Loucy (cell line): ENCODE measurements around the gene TMBIM1.

Source experiments
- H2AFZ ChIP-seq: fragments of 200-600 bp; sonication (generic); 2 replicates; pipeline ENCODE4 v1.6.0; 2016; ENCODE audit warnings: antibody characterized with exemption, mild to moderate bottlenecking, low read length, moderate library complexity
- H3F3A ChIP-seq: fragments of 200-600 bp; 2 replicates; pipeline ENCODE4 v1.6.0; 2016; ENCODE audit warnings: antibody characterized with exemption, low read depth, mild to moderate bottlenecking
- H3K27me3 ChIP-seq: fragments of 200-600 bp; sonication (generic); 2 replicates; pipeline ENCODE4 v1.6.1; 2014; ENCODE audit warnings: low read length, mild to moderate bottlenecking; ENCODE audit not compliant: insufficient read depth, poor library complexity, severe bottlenecking
- H3K36me3 ChIP-seq: fragments of 200-600 bp; sonication (generic); 2 replicates; pipeline ENCODE4 v1.6.1; 2016; ENCODE audit warnings: low read length; ENCODE audit not compliant: insufficient read depth
- H3K4me1 ChIP-seq: fragments of 200-600 bp; sonication (generic); 2 replicates; pipeline ENCODE4 v1.5.1; 2014; ENCODE audit warnings: low read length, mild to moderate bottlenecking; ENCODE audit not compliant: insufficient read depth, poor library complexity, severe bottlenecking
- H3K4me2 ChIP-seq: fragments of 200-600 bp; sonication (generic); 2 replicates; pipeline ENCODE4 v1.6.0; 2014; ENCODE audit warnings: antibody characterized with exemption, low read length, low read depth, mild to moderate bottlenecking; ENCODE audit not compliant: poor library complexity, severe bottlenecking
- H3K4me3 ChIP-seq: fragments of 200-600 bp; sonication (generic); 2 replicates; pipeline ENCODE4 v1.5.1; 2014; ENCODE audit warnings: low read length, mild to moderate bottlenecking, mixed read lengths; ENCODE audit not compliant: poor library complexity, severe bottlenecking
- H3K79me2 ChIP-seq: fragments of 200-600 bp; sonication (generic); 2 replicates; pipeline ENCODE4 v1.6.1; 2014; ENCODE audit warnings: low read length; ENCODE audit not compliant: insufficient read depth
- H3K9ac ChIP-seq: fragments of 200-600 bp; sonication (generic); 2 replicates; pipeline ENCODE4 v1.6.0; 2014; ENCODE audit warnings: mild to moderate bottlenecking, low read depth, low read length, moderate library complexity; ENCODE audit not compliant: poor library complexity, severe bottlenecking
- H3K9me2 ChIP-seq: fragments of 200-600 bp; sonication (generic); replicated peaks from 2 replicates; pipeline ENCODE4 v1.6.1; 2016; ENCODE audit warnings: low read depth, low read length, mixed read lengths
- H3K9me3 ChIP-seq: fragments of 200-600 bp; sonication (generic); 2 replicates; pipeline ENCODE4 v1.6.1; 2014; ENCODE audit warnings: mild to moderate bottlenecking, antibody characterized with exemption, low read length, low read depth; ENCODE audit not compliant: insufficient read depth
- H4K20me1 ChIP-seq: fragments of 200-600 bp; sonication (generic); 2 replicates; pipeline ENCODE4 v1.6.0; 2014; ENCODE audit warnings: antibody characterized with exemption, low read length, mild to moderate bottlenecking; ENCODE audit not compliant: insufficient read depth, poor library complexity, severe bottlenecking
- EZH2phosphoT487 ChIP-seq: fragments of 200-600 bp; IDR thresholded peaks from 2 replicates; pipeline ENCODE4 v1.6.1; 2018; ENCODE audit warnings: antibody characterized with exemption, mild to moderate bottlenecking, moderate library complexity, borderline replicate concordance
- TF ChIP-seq, protein P1 (sequence below): fragments of 200-600 bp; sonication (generic); conservative IDR thresholded peaks from 2 replicates; pipeline ENCODE4 v1.5.1; 2014; ENCODE audit warnings: mild to moderate bottlenecking, antibody characterized with exemption, low read length

Gene TMBIM1

GRCh38 chr2:218292048-218293014, at the start of gene TMBIM1:
TSS of gene TMBIM1 (minus strand) at chr2:218292503. CDS start at chr2:218282141, 10,362 bp downstream.
- H3K36me3 ChIP-seq = no peaks in the 10 kb centered on the region
- no peaks in the 10 kb centered on the region for H3F3A ChIP-seq
- H3K9me3 ChIP-seq = no peaks in the 10 kb centered on the region
- no peaks in the 10 kb centered on the region for H3K27me3 ChIP-seq
- no peak within 1 kb of the TSS for H3K4me2 ChIP-seq
- no peaks in the 10 kb centered on the region for H3K9me2 ChIP-seq
- no peak within 1 kb of the TSS for H3K4me3 ChIP-seq
- H2AFZ ChIP-seq = no peak within 1 kb of the TSS; the same call in 1 of the 2 replicates
- no peak within 1 kb of the TSS for H3K9ac ChIP-seq
- no peaks in the 10 kb centered on the region for H3K79me2 ChIP-seq
- TF ChIP-seq, protein P1, sequence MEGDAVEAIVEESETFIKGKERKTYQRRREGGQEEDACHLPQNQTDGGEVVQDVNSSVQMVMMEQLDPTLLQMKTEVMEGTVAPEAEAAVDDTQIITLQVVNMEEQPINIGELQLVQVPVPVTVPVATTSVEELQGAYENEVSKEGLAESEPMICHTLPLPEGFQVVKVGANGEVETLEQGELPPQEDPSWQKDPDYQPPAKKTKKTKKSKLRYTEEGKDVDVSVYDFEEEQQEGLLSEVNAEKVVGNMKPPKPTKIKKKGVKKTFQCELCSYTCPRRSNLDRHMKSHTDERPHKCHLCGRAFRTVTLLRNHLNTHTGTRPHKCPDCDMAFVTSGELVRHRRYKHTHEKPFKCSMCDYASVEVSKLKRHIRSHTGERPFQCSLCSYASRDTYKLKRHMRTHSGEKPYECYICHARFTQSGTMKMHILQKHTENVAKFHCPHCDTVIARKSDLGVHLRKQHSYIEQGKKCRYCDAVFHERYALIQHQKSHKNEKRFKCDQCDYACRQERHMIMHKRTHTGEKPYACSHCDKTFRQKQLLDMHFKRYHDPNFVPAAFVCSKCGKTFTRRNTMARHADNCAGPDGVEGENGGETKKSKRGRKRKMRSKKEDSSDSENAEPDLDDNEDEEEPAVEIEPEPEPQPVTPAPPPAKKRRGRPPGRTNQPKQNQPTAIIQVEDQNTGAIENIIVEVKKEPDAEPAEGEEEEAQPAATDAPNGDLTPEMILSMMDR = peak; percentile 40; the same call in 1 of the 2 replicates
- TF ChIP-seq EZH2phosphoT487 = no peak
- H3K4me1 ChIP-seq = peaks cover 6% of the 10 kb centered on the region
- H4K20me1 ChIP-seq = no peaks in the 10 kb centered on the region

- H3K4me1 ChIP-seq = no peaks in the 10 kb centered on the region
- no peaks in the 10 kb centered on the region for H3K9me3 ChIP-seq
- no peaks in the 10 kb centered on the region for H3K9me2 ChIP-seq
- no peak for TF ChIP-seq EZH2phosphoT487
- TF ChIP-seq, protein P1 = no peak
- no peak overlapping the region for H3K4me2 ChIP-seq
- H3K36me3 ChIP-seq = no peaks in the 10 kb centered on the region
- H4K20me1 ChIP-seq = no peaks in the 10 kb centered on the region
- H3K79me2 ChIP-seq = no peaks in the 10 kb centered on the region
- no peak overlapping the region for H2AFZ ChIP-seq
- no peaks in the 10 kb centered on the region for H3K27me3 ChIP-seq
- H3K9ac ChIP-seq = no peak overlapping the region
- H3F3A ChIP-seq = no peaks in the 10 kb centered on the region
- H3K4me3 ChIP-seq = no peak overlapping the region
These were observed 49.1 kb upstream of the TMBIM1 start for GRCh38 chr2:218341381-218341780.

- TF ChIP-seq, protein P1 = no peak
- no peak for TF ChIP-seq EZH2phosphoT487
- Histone ChIP-seq H2AFZ (no peak overlapping the region), H3K4me3 (no peak overlapping the region), H3K27me3 (no peaks in the 10 kb centered on the region), H3K4me2 (no peak overlapping the region), H4K20me1 (no peaks in the 10 kb centered on the region), H3K9me3 (no peaks in the 10 kb centered on the region), H3K9ac (no peak overlapping the region), H3F3A (no peaks in the 10 kb centered on the region), H3K36me3 (no peaks in the 10 kb centered on the region), H3K79me2 (no peaks in the 10 kb centered on the region), H3K4me1 (no peaks in the 10 kb centered on the region), H3K9me2 (no peaks in the 10 kb centered on the region)
These were observed 48.4 kb upstream of the TMBIM1 start for GRCh38 chr2:218340656-218341055.
